Measurements from ENCODE around the gene CUX1. TPM values are rescaled to one million over a fixed set of nuclear protein-coding genes. Genes with fewer than 3 reads are reported as not detected.

CUX1 gene
- total RNA-seq, 1 experiment from 2014 or later, result 53.5 TPM

- Mint-ChIP-seq H3K27ac (peak overlapping the region in 2 of 3 experiments; percentile 14 to 39; a peak in 3 of 7 replicates), H3K4me3 (no peak overlapping the region), H3K27me3 (ENCODE audit: low read depth) (no peaks in the 10 kb centered on the region; the same call in 1 of the 2 replicates), H3K9me3 (no peaks in the 10 kb centered on the region), H3K36me3 (ENCODE audit: insufficient read depth in 1 of 3, low read depth in 3 of 3) (peaks cover 0 to 5% (median 5%) of the 10 kb centered on the region in 3 experiments; a peak in 5 of 7 replicates), H3K4me1 (no peaks in the 10 kb centered on the region)
- no peak overlapping the region for H3K56ac ChIP-seq (ENCODE audit: insufficient read length, low read depth, low read length)
- TF ChIP-seq CTCF (conservative IDR thresholded peaks at IDR 0.05), result no peak
- H2BK15ac ChIP-seq (ENCODE audit: low read depth, low read length), result no peak overlapping the region
- H3K23me2 ChIP-seq (ENCODE audit: insufficient read length, low read depth, low read length, poor library complexity, severe bottlenecking), result no peaks in the 10 kb centered on the region
- DNase-seq, result no peak
- H4K91ac ChIP-seq (ENCODE audit: insufficient read length, low read depth, low read length), result no peak overlapping the region
- H3K9me3 ChIP-seq (ENCODE audit: control insufficient read depth, low read depth, low read length), result no peaks in the 10 kb centered on the region
- no peak overlapping the region for H3K27ac ChIP-seq (ENCODE audit: insufficient read length, low read depth, low read length)
- H4K5ac ChIP-seq (ENCODE audit: insufficient read length, low read depth, low read length), result no peak overlapping the region
- WGBS (ENCODE audit: extremely low coverage, insufficient read length, low lambda C conversion rate), result no CpG with 5 or more reads among the region's 6 CpGs
- H3K4ac ChIP-seq (ENCODE audit: low read depth, low read length), result no peak overlapping the region
- H3K27me3 ChIP-seq (ENCODE audit: insufficient read depth, low read length), result no peaks in the 10 kb centered on the region
- no peak overlapping the region for H3T11ph ChIP-seq (ENCODE audit: low read length)
- no peak overlapping the region for H3K4me2 ChIP-seq (ENCODE audit: insufficient read depth, insufficient read length, low read length)
- H3K9ac ChIP-seq (ENCODE audit: extremely low read depth, insufficient read length, low read length), result no peak overlapping the region
- H3K14ac ChIP-seq (ENCODE audit: insufficient read depth, low read length), result no peak overlapping the region
- no peak overlapping the region for H3K18ac ChIP-seq (ENCODE audit: insufficient read length, low read depth, low read length)
- H2AFZ ChIP-seq (ENCODE audit: low read length), result no peak overlapping the region
- no peak overlapping the region for H2AK5ac ChIP-seq (ENCODE audit: insufficient read length, low read length)
- H2BK120ac ChIP-seq (ENCODE audit: low read depth, low read length, poor library complexity, severe bottlenecking), result no peak overlapping the region
- no peak overlapping the region for H2BK5ac ChIP-seq (ENCODE audit: insufficient read length, low read length)
- H2BK12ac ChIP-seq (ENCODE audit: insufficient read length, low read depth, low read length), result no peak overlapping the region
- no peaks in the 10 kb centered on the region for H3K4me1 ChIP-seq (ENCODE audit: insufficient read depth, low read length)
- no peaks in the 10 kb centered on the region; the same call in 1 of the 2 replicates for H3K79me2 ChIP-seq (ENCODE audit: insufficient read depth, low read length)
- no peak overlapping the region for H2BK20ac ChIP-seq (ENCODE audit: low read depth, low read length, poor library complexity, severe bottlenecking)
- no peak overlapping the region for H3K23ac ChIP-seq (ENCODE audit: insufficient read length, low read depth, low read length)
- peaks cover 2% of the 10 kb centered on the region for H3K79me1 ChIP-seq (ENCODE audit: insufficient read depth, low read depth, low read length, poor library complexity, severe bottlenecking)
- no peak overlapping the region for H4K8ac ChIP-seq (replicated peaks; ENCODE audit: insufficient read length, low read depth, low read length)
- H4K20me1 ChIP-seq (ENCODE audit: control insufficient read depth, insufficient read depth, insufficient read length), result no peaks in the 10 kb centered on the region
Observed at GRCh38 chr7:102044641-102044983, 227.2 kb downstream of the CUX1 start.

Data from H9 (cell line).